Mesodermal cell (in vitro differentiated cells): ENCODE measurements around the gene TIMM10. TPM values are rescaled to one million over a fixed set of nuclear protein-coding genes. Genes with fewer than 3 reads are reported as not detected.

ENCODE experiments used
- H3K27ac ChIP-seq: 2 replicates; pipeline ENCODE4 v1.7.0; 2013; ENCODE audit warnings: mild to moderate bottlenecking, low read depth, low read length, moderate library complexity; ENCODE audit not compliant: severe bottlenecking
- H3K36me3 ChIP-seq: 2 replicates; pipeline ENCODE4 v1.7.1; 2013; ENCODE audit warnings: mild to moderate bottlenecking, low read length, moderate library complexity; ENCODE audit not compliant: control insufficient read depth, insufficient read depth
- H3K4me1 ChIP-seq: one replicate; pipeline ENCODE4 v1.7.1; 2013; ENCODE audit warnings: mild to moderate bottlenecking, low read length; ENCODE audit not compliant: insufficient read depth, control insufficient read depth, poor library complexity, severe bottlenecking
- H3K4me3 ChIP-seq: 2 replicates; pipeline ENCODE4 v1.7.0; 2013; ENCODE audit warnings: low read length, control low read depth, mild to moderate bottlenecking; ENCODE audit not compliant: insufficient read depth, poor library complexity, severe bottlenecking; ENCODE audit errors: extremely low read depth
- H3K9me3 ChIP-seq: 2 replicates; pipeline ENCODE4 v1.7.1; 2013; ENCODE audit warnings: mild to moderate bottlenecking, low read length, moderate library complexity; ENCODE audit not compliant: control insufficient read depth
- WGBS, 2 experiments: methylation state at CpG; one replicate each; pipeline ENCODE4 v1.1.5; 2013; ENCODE audit warnings: missing lambda C conversion rate in 2 of 2; ENCODE audit not compliant: insufficient coverage in 2 of 2; 5-methylcytosine and 5-hydroxymethylcytosine counted together
- polyA plus RNA-seq, 2 experiments: library from polyadenylated mRNA; stranded (reverse); fragments of 50-300 nt; gene quantifications; one replicate each; pipeline ENCODE4 v1.2.3, GENCODE V29; 2013

Gene TIMM10, protein sequence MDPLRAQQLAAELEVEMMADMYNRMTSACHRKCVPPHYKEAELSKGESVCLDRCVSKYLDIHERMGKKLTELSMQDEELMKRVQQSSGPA
- polyA plus RNA-seq (2013, experiment 1 of 2) = 40.7 TPM
- 41.4 TPM for polyA plus RNA-seq (2013, experiment 2 of 2)

- peaks cover 3% of the 10 kb centered on the region for H3K4me1 ChIP-seq
- peak within 1 kb of the TSS; percentile 6 for H3K27ac ChIP-seq
- WGBS, 2 experiments = 0% methylated on average over 35 to 43 of the region's 49 CpGs
- no peaks in the 10 kb centered on the region for H3K9me3 ChIP-seq
- peaks cover 26% of the 10 kb centered on the region for H3K36me3 ChIP-seq
- H3K4me3 ChIP-seq = peak within 1 kb of the TSS; percentile 67
These were observed at the start of gene TIMM10 for GRCh38 chr11:57530596-57531507. Gene TIMM10, minus strand, starts transcription at chr11:57530754. Its CDS starts 565 bp downstream, at chr11:57530189.

- WGBS, 2 experiments = 72 to 84% methylated on average over 3 to 4 of the region's 4 CpGs
- H3K4me3 ChIP-seq = no peak overlapping the region
- H3K27ac ChIP-seq = no peak overlapping the region
- no peaks in the 10 kb centered on the region for H3K9me3 ChIP-seq
- no peaks in the 10 kb centered on the region for H3K36me3 ChIP-seq
- H3K4me1 ChIP-seq = peaks cover 2% of the 10 kb centered on the region
These were observed 43.5 kb upstream of the TIMM10 start for GRCh38 chr11:57574061-57574460.

- Histone ChIP-seq H3K4me1 (peaks cover 2% of the 10 kb centered on the region), H3K36me3 (no peaks in the 10 kb centered on the region), H3K27ac (no peak overlapping the region), H3K9me3 (no peaks in the 10 kb centered on the region), H3K4me3 (no peak overlapping the region)
- whole genome bisulfite sequencing, 2 experiments = 100% methylated on average over 1 of the region's 2 CpGs
These were observed 41.1 kb upstream of the TIMM10 start for GRCh38 chr11:57571606-57572005.

- H3K4me1 ChIP-seq = peaks cover 7% of the 10 kb centered on the region
- H3K9me3 ChIP-seq = no peaks in the 10 kb centered on the region
- peak overlapping the region; percentile 79 for H3K27ac ChIP-seq
- peak overlapping the region; percentile 69 for H3K4me3 ChIP-seq
- no peaks in the 10 kb centered on the region for H3K36me3 ChIP-seq
- 75 to 79% methylated on average over 3 to 4 of the region's 6 CpGs for WGBS, 2 experiments
These were observed 37.8 kb upstream of the TIMM10 start for GRCh38 chr11:57568330-57568766.

DNA sequence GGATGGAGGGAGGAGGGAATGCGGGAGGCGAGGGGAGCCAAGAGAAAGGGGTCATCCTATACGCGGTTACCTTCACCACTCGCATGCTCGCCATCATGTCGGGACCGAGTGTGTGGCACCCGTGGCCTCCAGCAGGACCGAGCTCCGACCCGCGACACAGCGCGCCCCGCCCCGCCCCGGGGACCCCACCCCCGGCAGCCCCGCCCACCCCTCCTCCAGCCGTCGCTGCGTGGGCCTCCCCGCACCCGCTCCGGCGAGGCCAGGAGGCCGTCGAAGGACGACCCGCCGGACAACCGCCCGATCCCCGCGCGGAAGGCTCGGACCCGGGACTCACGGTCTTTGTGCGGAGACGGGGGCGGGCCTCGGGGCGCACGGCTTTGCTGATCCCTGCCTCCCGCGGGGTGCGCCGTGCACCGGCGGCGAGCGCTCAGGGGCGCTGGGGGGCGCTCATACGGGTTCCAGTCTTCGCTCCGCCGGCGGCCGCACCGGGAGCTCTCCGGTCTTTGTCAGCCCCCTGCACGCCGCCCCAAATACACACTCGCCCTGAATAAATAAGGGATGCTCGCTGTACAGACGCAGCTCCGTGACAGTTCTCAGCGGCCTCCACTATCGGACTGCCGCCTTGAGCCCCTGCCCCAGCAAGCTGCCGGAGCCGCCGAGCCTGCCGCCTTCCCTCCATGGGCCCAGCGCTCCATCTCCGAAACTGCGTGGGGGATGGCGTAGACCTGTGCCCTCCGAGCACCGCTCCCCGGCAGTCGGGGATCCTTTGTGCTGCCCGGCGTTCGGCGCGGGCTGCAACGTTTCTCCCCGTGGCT, 37.2 kb upstream of the TIMM10 start, which contains the start of gene UBE2L6:
Gene UBE2L6, minus strand, starts transcription at position 158 of the 815 bp plus-strand sequence. Its CDS starts 61 bp downstream, at position 97.
- peak within 1 kb of the TSS; percentile 79 for H3K27ac ChIP-seq
- no peaks in the 10 kb centered on the region for H3K36me3 ChIP-seq
- no peaks in the 10 kb centered on the region for H3K9me3 ChIP-seq
- H3K4me1 ChIP-seq = peaks cover 7% of the 10 kb centered on the region
- WGBS, 2 experiments = 0 to 1% methylated on average over 62 to 75 of the region's 92 CpGs
- peak within 1 kb of the TSS; percentile 69 for H3K4me3 ChIP-seq

DNA sequence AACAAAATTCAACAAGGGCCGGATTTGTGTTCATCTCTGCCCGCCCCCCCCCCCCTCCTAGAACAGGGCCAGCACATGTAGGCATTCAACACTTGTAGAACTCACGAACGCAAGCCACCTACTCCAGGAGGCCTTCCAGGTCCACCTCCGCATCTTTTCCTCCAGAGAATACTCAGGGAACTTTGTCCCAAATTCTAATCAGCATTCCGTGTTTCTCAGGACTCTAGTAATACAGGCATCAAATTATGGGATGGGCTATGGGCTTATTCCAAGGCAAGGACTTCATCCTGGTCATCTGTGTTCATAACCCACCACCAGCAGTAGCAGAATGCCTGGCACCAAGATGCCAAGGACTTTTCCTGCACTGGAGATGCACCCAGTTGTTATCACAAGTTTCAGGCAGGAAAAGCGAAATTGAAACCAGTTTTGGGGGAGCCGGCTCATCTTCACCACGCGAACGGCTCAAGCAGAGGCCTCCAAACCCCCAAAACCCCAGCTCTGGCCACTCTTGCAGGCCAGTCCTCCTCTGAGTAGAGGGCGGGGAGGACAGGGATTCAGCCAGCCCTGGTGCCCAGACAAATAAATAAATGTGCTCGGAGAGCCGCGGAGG, 36.5 kb upstream of the TIMM10 start:
- peak overlapping the region; percentile 69 for H3K4me3 ChIP-seq
- no peak overlapping the region for H3K27ac ChIP-seq
- no peaks in the 10 kb centered on the region for H3K9me3 ChIP-seq
- peaks cover 7% of the 10 kb centered on the region for H3K4me1 ChIP-seq
- 23 to 37% methylated on average over 7 to 11 of the region's 15 CpGs for WGBS, 2 experiments
- H3K36me3 ChIP-seq = no peaks in the 10 kb centered on the region

DNA sequence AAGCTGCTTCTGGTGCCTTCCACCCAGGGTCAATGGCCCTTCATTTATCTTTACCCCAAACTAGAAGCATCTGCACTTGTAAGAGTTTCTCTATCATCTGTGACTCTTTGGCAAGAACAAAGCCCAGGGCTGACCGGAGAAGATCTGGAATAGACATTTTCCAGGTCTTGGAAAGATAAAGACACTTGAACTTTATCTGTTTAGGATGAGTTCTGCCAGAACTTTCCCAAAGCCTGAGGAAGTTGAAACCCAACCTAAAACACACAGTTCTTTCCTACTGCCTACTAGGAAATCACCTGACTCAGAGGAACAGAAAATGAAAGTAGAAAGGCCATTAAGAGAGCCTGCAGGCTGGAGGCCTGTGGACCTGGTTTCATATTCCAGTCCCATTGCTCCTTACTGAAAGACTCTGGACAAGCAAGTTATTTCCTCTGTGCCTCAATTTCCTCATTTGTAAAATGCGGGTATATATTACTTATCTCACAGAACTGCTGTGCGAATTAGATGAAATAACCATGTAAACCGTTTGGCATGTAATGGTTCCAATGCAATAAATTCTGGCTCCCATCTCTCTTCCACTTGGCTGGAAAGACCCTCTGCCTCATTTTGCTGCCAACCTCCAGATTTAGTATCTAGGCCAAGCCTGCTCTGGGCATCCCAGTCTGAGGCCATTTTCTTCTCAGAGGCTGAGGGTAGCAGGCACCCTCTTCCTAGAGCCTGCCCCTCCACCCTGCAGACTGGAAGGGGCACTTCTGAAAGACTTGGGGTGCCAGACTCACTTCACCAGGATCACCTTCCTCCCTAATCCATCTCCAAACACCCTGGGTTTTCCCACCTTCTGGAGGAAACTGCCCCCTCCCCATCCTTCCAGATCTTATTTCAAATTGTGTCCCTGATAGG, 35.7 kb upstream of the TIMM10 start:
- WGBS, 2 experiments = 90 to 94% methylated on average over 3 to 4 of the region's 4 CpGs
- Histone ChIP-seq H3K9me3 (no peaks in the 10 kb centered on the region), H3K36me3 (no peaks in the 10 kb centered on the region), H3K4me1 (peaks cover 6% of the 10 kb centered on the region), H3K4me3 (no peak overlapping the region), H3K27ac (no peak overlapping the region)

DNA sequence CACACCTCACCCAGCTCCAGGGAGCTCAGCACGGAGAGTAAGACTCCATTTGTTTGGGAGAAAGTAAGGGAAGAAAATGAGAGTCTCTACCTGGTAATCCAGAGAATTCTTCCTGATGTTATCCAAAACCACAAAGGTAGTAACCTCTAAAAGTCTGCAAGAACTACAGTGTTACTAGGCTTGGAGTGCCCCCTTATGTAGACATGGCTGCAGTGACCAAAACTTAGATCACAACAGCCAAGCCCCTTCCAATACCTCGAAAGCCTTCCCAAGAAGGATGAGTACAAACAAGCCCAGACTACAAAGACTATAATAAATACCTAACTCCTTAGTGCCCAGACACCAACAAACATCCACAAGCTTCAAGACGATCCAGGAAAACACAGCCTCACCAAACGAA, 32.0 kb upstream of the TIMM10 start:
- Histone ChIP-seq H3K27ac (no peak overlapping the region), H3K9me3 (no peaks in the 10 kb centered on the region), H3K36me3 (peaks cover 16% of the 10 kb centered on the region), H3K4me3 (no peak overlapping the region), H3K4me1 (peaks cover 5% of the 10 kb centered on the region)
- WGBS, 2 experiments = 45 to 69% methylated on average over 3 of the region's 4 CpGs

- H3K9me3 ChIP-seq = no peaks in the 10 kb centered on the region
- H3K27ac ChIP-seq = no peak overlapping the region
- H3K4me1 ChIP-seq = no peaks in the 10 kb centered on the region
- peaks cover 21% of the 10 kb centered on the region for H3K36me3 ChIP-seq
- H3K4me3 ChIP-seq = no peak overlapping the region
- WGBS, 2 experiments = 95 to 100% methylated on average over 3 to 4 of the region's 4 CpGs
These were observed 29.6 kb upstream of the TIMM10 start for GRCh38 chr11:57560146-57560545.
